DMS 273 (cell line): ENCODE data around the gene CD300A.
A peak's percentile ranks its signal among the peaks of the same experiment; 100 is the strongest.
"Not testable (repeated sequence)": the region's sequence is repeated elsewhere in the genome, so short reads cannot be mapped to it uniquely, and the experiment has no call there.

Experiments
- DNase-seq: peaks from one replicate; lab custom pipeline; 2025; ENCODE audit not compliant: unreplicated experiment; lab: John Stamatoyannopoulos, UW

Gene CD300A

GRCh38 chr17:74478420-74479100 lies 12.1 kb downstream of the CD300A start:
- DNase-seq, result no peak

GRCh38 chr17:74480290-74480689 lies 13.9 kb downstream of the CD300A start:
- no peak for DNase-seq

DNA sequence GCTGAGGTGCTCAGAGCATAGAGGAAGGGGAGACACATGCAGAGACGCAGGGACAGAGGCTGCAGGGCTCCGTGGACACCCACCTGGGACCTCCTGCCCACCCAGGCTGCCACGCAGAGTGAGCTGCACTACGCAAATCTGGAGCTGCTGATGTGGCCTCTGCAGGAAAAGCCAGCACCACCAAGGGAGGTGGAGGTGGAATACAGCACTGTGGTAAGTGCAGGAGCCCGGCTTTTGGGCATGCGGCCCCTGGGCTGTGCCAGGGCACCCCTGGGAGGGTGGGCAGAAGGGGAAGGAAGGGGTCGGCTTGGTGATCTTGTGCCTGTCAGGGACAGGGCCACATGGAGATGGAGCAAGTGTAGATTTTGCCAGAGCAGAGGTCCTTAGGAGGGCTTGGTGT lies 15.2 kb downstream of the CD300A start:
- no peak for DNase-seq

GRCh38 chr17:74484066-74484465 lies 17.6 kb downstream of the CD300A start:
- DNase-seq, result no peak

GRCh38 chr17:74485022-74485743 lies 18.7 kb downstream of the CD300A start:
- DNase-seq, result no peak

GRCh38 chr17:74485841-74486240 lies 19.4 kb downstream of the CD300A start:
- DNase-seq, result no peak

- not testable (repeated sequence) for DNase-seq
Measured at GRCh38 chr17:74488276-74488675, 21.8 kb downstream of the CD300A start.

- DNase-seq, result no peak
Measured at GRCh38 chr17:74490716-74491115, 24.3 kb downstream of the CD300A start.

- DNase-seq, result no peak
Measured at GRCh38 chr17:74491626-74492025, 25.2 kb downstream of the CD300A start.

GRCh38 chr17:74493331-74493833 lies 26.9 kb downstream of the CD300A start:
- peak; percentile 88 for DNase-seq

GRCh38 chr17:74497471-74497870 lies 31.0 kb downstream of the CD300A start:
- no peak for DNase-seq

GRCh38 chr17:74499992-74500391 lies 33.6 kb downstream of the CD300A start:
- no peak for DNase-seq

- DNase-seq, result no peak
Measured at GRCh38 chr17:74502861-74503260, 36.4 kb downstream of the CD300A start.

- DNase-seq, result not testable (repeated sequence)
Measured at GRCh38 chr17:74503949-74504348, 37.5 kb downstream of the CD300A start.

GRCh38 chr17:74508156-74508555 lies 41.7 kb downstream of the CD300A start:
- DNase-seq, result no peak

GRCh38 chr17:74512036-74512435 lies 45.6 kb downstream of the CD300A start:
- DNase-seq, result no peak

GRCh38 chr17:74512624-74513091 lies 46.2 kb downstream of the CD300A start:
- no peak for DNase-seq

GRCh38 chr17:74513987-74514631 lies 47.7 kb downstream of the CD300A start:
- peak; percentile 79 for DNase-seq

GRCh38 chr17:74514632-74515334 lies 48.3 kb downstream of the CD300A start:
- no peak for DNase-seq

- no peak for DNase-seq
Measured at GRCh38 chr17:74515941-74516340, 49.5 kb downstream of the CD300A start.
